AG09309 (cell line): ENCODE results near the gene ERGIC2.

ENCODE experiments used
- DNase-seq: peaks from one replicate; pipeline ENCODE4 v3.0.0-alpha.2; 2010; ENCODE audit warnings: low read depth
- H3K4me3 ChIP-seq: 2 replicates; pipeline ENCODE4 v1.5.1; 2011; ENCODE audit warnings: mild to moderate bottlenecking, low read depth, low read length, moderate library complexity; ENCODE audit not compliant: control insufficient read depth
- CTCF ChIP-seq: IDR thresholded peaks from 2 replicates; pipeline ENCODE4 v1.5.1; 2011; ENCODE audit warnings: mild to moderate bottlenecking, low read depth, low read length, inconsistent platforms; ENCODE audit not compliant: insufficient read depth, control insufficient read depth; ENCODE audit errors: missing control alignments

Gene ERGIC2

GRCh38 chr12:29380536-29381523, at the start of gene ERGIC2:
TSS of gene ERGIC2 (minus strand) at chr12:29381172. CDS start at chr12:29371633, 9,539 bp downstream.
- peak; percentile 96 for DNase-seq
- H3K4me3 ChIP-seq: peak within 1 kb of the TSS; percentile 62
- TF ChIP-seq CTCF: no peak

- TF ChIP-seq CTCF: no peak
- no peak overlapping the region for H3K4me3 ChIP-seq
- DNase-seq: no peak
Observed at GRCh38 chr12:29430716-29431044, 49.7 kb upstream of the ERGIC2 start.

GRCh38 chr12:29429999-29430715, 49.2 kb upstream of the ERGIC2 start:
- TF ChIP-seq CTCF: no peak
- no peak for DNase-seq

GRCh38 chr12:29428633-29429032, 47.7 kb upstream of the ERGIC2 start:
- no peak for TF ChIP-seq CTCF
- no peak overlapping the region for H3K4me3 ChIP-seq
- DNase-seq: peak; percentile 52

More at GRCh38 chr12:29429999-29430715, 49.2 kb upstream of the ERGIC2 start:
- H3K4me3 ChIP-seq: no peak overlapping the region

GRCh38 chr12:29427964-29428363, 47.0 kb upstream of the ERGIC2 start:
- no peak for DNase-seq
- peak; percentile 12 for TF ChIP-seq CTCF
- H3K4me3 ChIP-seq: no peak overlapping the region

- TF ChIP-seq CTCF: no peak
- no peak for DNase-seq
- H3K4me3 ChIP-seq: no peak overlapping the region
Observed at GRCh38 chr12:29426498-29426897, 45.5 kb upstream of the ERGIC2 start.
